ENCODE measurements around the gene SYNGR3.

Gene SYNGR3

DNA sequence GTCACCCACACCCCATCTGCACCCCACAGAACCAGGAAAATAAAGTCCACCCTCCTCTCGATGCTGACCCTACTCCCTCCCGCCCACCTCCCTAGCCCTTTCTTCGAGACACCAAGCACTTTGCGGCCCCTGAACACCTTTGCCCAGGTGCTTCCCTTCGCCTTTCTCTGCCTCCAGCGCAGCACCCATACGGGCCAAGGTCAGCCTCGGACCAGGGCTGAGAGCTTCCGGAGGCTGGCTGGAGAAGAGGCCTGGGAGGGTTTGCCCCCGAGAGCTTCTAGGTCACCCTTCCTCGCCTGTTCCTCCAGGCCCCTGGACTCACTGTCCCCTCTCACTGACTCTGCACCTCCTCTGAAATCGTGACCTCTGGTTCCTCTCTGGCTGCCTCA is 34.3 kb downstream of the SYNGR3 start:
- H3K27ac Mint-ChIP-seq, result no peak overlapping the region
- DNase-seq, result no peak
- H3K36me3 Mint-ChIP-seq (ENCODE audit: low read depth), result no peaks in the 10 kb centered on the region
- peaks cover 54% of the 10 kb centered on the region for H3K27me3 Mint-ChIP-seq (ENCODE audit: low read depth, poor library complexity)
- H3K4me3 Mint-ChIP-seq, result peak overlapping the region; percentile 67
- H3K4me1 Mint-ChIP-seq, result peaks cover 34% of the 10 kb centered on the region
- no peaks in the 10 kb centered on the region for H3K9me3 Mint-ChIP-seq
- TF ChIP-seq, protein P1, sequence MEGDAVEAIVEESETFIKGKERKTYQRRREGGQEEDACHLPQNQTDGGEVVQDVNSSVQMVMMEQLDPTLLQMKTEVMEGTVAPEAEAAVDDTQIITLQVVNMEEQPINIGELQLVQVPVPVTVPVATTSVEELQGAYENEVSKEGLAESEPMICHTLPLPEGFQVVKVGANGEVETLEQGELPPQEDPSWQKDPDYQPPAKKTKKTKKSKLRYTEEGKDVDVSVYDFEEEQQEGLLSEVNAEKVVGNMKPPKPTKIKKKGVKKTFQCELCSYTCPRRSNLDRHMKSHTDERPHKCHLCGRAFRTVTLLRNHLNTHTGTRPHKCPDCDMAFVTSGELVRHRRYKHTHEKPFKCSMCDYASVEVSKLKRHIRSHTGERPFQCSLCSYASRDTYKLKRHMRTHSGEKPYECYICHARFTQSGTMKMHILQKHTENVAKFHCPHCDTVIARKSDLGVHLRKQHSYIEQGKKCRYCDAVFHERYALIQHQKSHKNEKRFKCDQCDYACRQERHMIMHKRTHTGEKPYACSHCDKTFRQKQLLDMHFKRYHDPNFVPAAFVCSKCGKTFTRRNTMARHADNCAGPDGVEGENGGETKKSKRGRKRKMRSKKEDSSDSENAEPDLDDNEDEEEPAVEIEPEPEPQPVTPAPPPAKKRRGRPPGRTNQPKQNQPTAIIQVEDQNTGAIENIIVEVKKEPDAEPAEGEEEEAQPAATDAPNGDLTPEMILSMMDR (IDR thresholded peaks at IDR 0.05), result no peak

GRCh38 chr16:2025251-2025650 is 35.5 kb downstream of the SYNGR3 start:
- TF ChIP-seq, protein P1 (IDR thresholded peaks at IDR 0.05), result no peak
- Mint-ChIP-seq H3K9me3 (no peaks in the 10 kb centered on the region), H3K27me3 (ENCODE audit: low read depth, poor library complexity) (peaks cover 57% of the 10 kb centered on the region), H3K36me3 (ENCODE audit: low read depth) (no peaks in the 10 kb centered on the region), H3K4me3 (no peak overlapping the region), H3K27ac (no peak overlapping the region), H3K4me1 (peaks cover 35% of the 10 kb centered on the region)
- DNase-seq, result no peak

- H3K4me1 Mint-ChIP-seq, result peaks cover 35% of the 10 kb centered on the region
- peak overlapping the region; percentile 54 for H3K4me3 Mint-ChIP-seq
Measured at GRCh38 chr16:2025878-2026460, 36.2 kb downstream of the SYNGR3 start.

GRCh38 chr16:2026461-2027023 is 36.8 kb downstream of the SYNGR3 start, which contains the start of gene NHERF2:
Gene NHERF2, plus strand, starts transcription at chr16:2026902. Its CDS starts 104 bp downstream, at chr16:2027006.
- peaks cover 35% of the 10 kb centered on the region for H3K4me1 Mint-ChIP-seq
- H3K27me3 Mint-ChIP-seq (ENCODE audit: low read depth, poor library complexity), result peaks cover 44% of the 10 kb centered on the region
- no peaks in the 10 kb centered on the region for H3K36me3 Mint-ChIP-seq (ENCODE audit: low read depth)
- H3K4me3 Mint-ChIP-seq, result peak within 1 kb of the TSS; percentile 80
- no peak within 1 kb of the TSS for H3K27ac Mint-ChIP-seq
- TF ChIP-seq, protein P1 (IDR thresholded peaks at IDR 0.05), result no peak
- peak; percentile 62 for DNase-seq
- no peaks in the 10 kb centered on the region for H3K9me3 Mint-ChIP-seq

More at GRCh38 chr16:2025878-2026460, 36.2 kb downstream of the SYNGR3 start:
- H3K9me3 Mint-ChIP-seq, result no peaks in the 10 kb centered on the region
- H3K36me3 Mint-ChIP-seq (ENCODE audit: low read depth), result no peaks in the 10 kb centered on the region
- no peak overlapping the region for H3K27ac Mint-ChIP-seq
- no peak for DNase-seq
- TF ChIP-seq, protein P1 (IDR thresholded peaks at IDR 0.05), result no peak
- H3K27me3 Mint-ChIP-seq (ENCODE audit: low read depth, poor library complexity), result peaks cover 50% of the 10 kb centered on the region

GRCh38 chr16:2027024-2028010 is 37.5 kb downstream of the SYNGR3 start:
- H3K27ac Mint-ChIP-seq, result no peak overlapping the region
- H3K36me3 Mint-ChIP-seq (ENCODE audit: low read depth), result no peaks in the 10 kb centered on the region
- DNase-seq, result no peak
- H3K4me3 Mint-ChIP-seq, result peak overlapping the region; percentile 80
- H3K27me3 Mint-ChIP-seq (ENCODE audit: low read depth, poor library complexity), result peaks cover 38% of the 10 kb centered on the region
- peaks cover 37% of the 10 kb centered on the region for H3K4me1 Mint-ChIP-seq
- TF ChIP-seq, protein P1 (IDR thresholded peaks at IDR 0.05), result no peak
- H3K9me3 Mint-ChIP-seq, result no peaks in the 10 kb centered on the region
